Skeletal muscle tissue (tissue), 4 donors: ENCODE data around the gene SPTBN4. TPM values are rescaled to one million over a fixed set of nuclear protein-coding genes. Genes with fewer than 3 reads are reported as not detected.

Source experiments
- H3K27ac ChIP-seq: one replicate; pipeline ENCODE4 v1.7.0; 2013; ENCODE audit warnings: mild to moderate bottlenecking, low read depth, low read length, inconsistent platforms
- H3K27me3 ChIP-seq, 3 donors: one replicate each; pipeline ENCODE4 v1.7.0; 2013; ENCODE audit warnings: low read length in 3 of 3; ENCODE audit not compliant: control insufficient read depth in 3 of 3, insufficient read depth in 3 of 3
- H3K36me3 ChIP-seq, 3 donors: one replicate each; pipeline ENCODE4 v1.7.0; 2013; ENCODE audit warnings: low read length in 3 of 3; ENCODE audit not compliant: control insufficient read depth in 3 of 3, insufficient read depth in 3 of 3
- H3K4me1 ChIP-seq, 3 donors: one replicate each; pipeline ENCODE4 v1.7.0; 2013; ENCODE audit warnings: low read length in 3 of 3, mild to moderate bottlenecking in 3 of 3; ENCODE audit not compliant: control insufficient read depth in 3 of 3, insufficient read depth in 3 of 3
- H3K4me3 ChIP-seq, 3 donors: one replicate each; pipeline ENCODE4 v1.7.0; 2013; ENCODE audit warnings: low read length in 3 of 3
- H3K9ac ChIP-seq, 3 donors: one replicate each; pipeline ENCODE4 v1.7.0; 2013; ENCODE audit warnings: low read length in 3 of 3, mild to moderate bottlenecking in 3 of 3, moderate library complexity in 2 of 3, low read depth in 1 of 3
- H3K9me3 ChIP-seq, 3 donors: one replicate each; pipeline ENCODE4 v1.7.0; 2013; ENCODE audit warnings: low read length in 3 of 3; ENCODE audit not compliant: control insufficient read depth in 3 of 3
- total RNA-seq: library from RNA; depleted of rRNA; stranded (reverse); fragments of >200 nt; gene quantifications from one replicate; pipeline ENCODE4 v1.2.3, GENCODE V29; 2014
- donor health status: Osteomylitis.

Gene SPTBN4
- total RNA-seq, 1 donor from 2014 or later, result 0.52 TPM

DNA sequence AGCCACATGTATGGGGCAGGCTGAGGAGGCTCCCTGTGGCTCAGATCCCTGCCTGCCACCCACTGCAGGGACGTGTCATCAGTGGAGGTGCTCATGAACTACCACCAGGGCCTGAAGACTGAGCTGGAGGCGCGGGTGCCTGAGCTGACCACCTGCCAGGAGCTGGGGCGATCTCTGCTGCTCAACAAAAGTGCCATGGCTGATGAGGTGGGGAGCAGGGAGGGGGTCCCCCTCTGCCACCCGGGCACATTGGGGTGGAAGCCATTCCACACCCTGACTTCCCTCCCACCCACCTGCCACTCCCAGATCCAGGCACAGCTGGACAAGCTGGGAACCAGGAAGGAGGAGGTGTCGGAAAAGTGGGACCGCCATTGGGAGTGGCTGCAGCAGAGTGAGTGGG, 98.6 kb downstream of the SPTBN4 start:
- Histone ChIP-seq H3K27me3 (peaks cover 21 to 42% (median 41%) of the 10 kb centered on the region in 3 donors), H3K4me3 (no peak overlapping the region), H3K27ac (no peak overlapping the region), H3K36me3 (no peaks in the 10 kb centered on the region), H3K9me3 (no peaks in the 10 kb centered on the region), H3K9ac (no peak overlapping the region), H3K4me1 (peaks cover 6 to 8% (median 6%) of the 10 kb centered on the region in 3 donors)

GRCh38 chr19:40565910-40566495, 99.2 kb downstream of the SPTBN4 start:
- H3K9me3 ChIP-seq, result no peaks in the 10 kb centered on the region
- H3K4me3 ChIP-seq, result no peak overlapping the region
- H3K36me3 ChIP-seq, result no peaks in the 10 kb centered on the region
- H3K9ac ChIP-seq, result no peak overlapping the region
- peaks cover 21 to 41% (median 37%) of the 10 kb centered on the region in 3 donors for H3K27me3 ChIP-seq
- peaks cover 6 to 8% (median 6%) of the 10 kb centered on the region in 3 donors for H3K4me1 ChIP-seq
- no peak overlapping the region for H3K27ac ChIP-seq

GRCh38 chr19:40567040-40567749, 100.4 kb downstream of the SPTBN4 start:
- peak overlapping the region in 1 of 3 donors; percentile 50 for H3K9ac ChIP-seq
- H3K36me3 ChIP-seq, result no peaks in the 10 kb centered on the region
- peaks cover 6 to 8% (median 6%) of the 10 kb centered on the region in 3 donors for H3K4me1 ChIP-seq
- peaks cover 21 to 41% (median 34%) of the 10 kb centered on the region in 3 donors for H3K27me3 ChIP-seq
- peak overlapping the region in 1 of 3 donors; percentile 20 for H3K4me3 ChIP-seq
- no peaks in the 10 kb centered on the region for H3K9me3 ChIP-seq
- H3K27ac ChIP-seq, result no peak overlapping the region

GRCh38 chr19:40567750-40568494, 101.1 kb downstream of the SPTBN4 start:
- peak overlapping the region in 2 of 3 donors; percentile 6 to 20 for H3K4me3 ChIP-seq
- no peaks in the 10 kb centered on the region for H3K36me3 ChIP-seq
- peak overlapping the region in 1 of 3 donors; percentile 50 for H3K9ac ChIP-seq
- H3K9me3 ChIP-seq, result no peaks in the 10 kb centered on the region
- H3K4me1 ChIP-seq, result peaks cover 6 to 8% (median 6%) of the 10 kb centered on the region in 3 donors
- peaks cover 21 to 39% (median 34%) of the 10 kb centered on the region in 3 donors for H3K27me3 ChIP-seq
- no peak overlapping the region for H3K27ac ChIP-seq

DNA sequence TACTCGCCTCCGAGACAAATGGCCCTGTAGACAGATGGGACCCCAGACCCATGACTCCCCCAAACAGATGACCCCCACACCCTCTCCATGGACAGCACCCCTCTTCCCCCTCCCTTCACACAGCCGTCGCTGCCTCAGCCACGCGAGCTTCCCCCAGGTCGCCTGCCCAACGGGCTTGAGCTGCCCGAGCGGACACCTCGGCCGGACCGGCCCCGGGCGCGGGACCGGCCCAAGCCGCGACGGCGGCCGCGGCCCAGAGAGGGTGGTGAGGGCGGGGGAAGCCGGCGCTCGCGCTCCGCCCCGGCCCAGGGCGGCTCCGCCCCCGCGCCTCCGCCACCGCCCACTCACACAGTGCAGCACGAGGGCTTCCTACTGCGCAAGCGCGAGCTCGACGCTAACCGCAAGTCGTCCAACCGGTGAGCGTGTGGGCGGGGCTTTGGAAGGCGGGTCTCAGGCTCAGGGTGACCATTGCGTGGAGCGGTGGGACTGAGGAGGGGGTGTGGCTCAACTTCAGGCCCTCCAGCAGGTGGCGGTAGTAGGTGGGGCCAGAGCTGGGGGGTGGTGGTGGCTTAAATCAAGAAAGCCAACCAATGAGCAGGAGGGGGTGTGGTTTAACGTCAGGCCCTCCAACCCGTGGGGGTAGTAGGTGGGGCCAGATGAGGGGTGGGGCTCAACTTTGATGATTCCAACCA, 103.7 kb downstream of the SPTBN4 start:
- Histone ChIP-seq H3K36me3 (no peaks in the 10 kb centered on the region), H3K9me3 (no peaks in the 10 kb centered on the region), H3K4me3 (peak overlapping the region; percentile 46 to 71 (median 66)), H3K9ac (peak overlapping the region; percentile 40 to 78 (median 77)), H3K27me3 (peaks cover 17 to 28% (median 25%) of the 10 kb centered on the region in 3 donors), H3K27ac (peak overlapping the region; percentile 60), H3K4me1 (peaks cover 6 to 8% (median 6%) of the 10 kb centered on the region in 3 donors)

DNA sequence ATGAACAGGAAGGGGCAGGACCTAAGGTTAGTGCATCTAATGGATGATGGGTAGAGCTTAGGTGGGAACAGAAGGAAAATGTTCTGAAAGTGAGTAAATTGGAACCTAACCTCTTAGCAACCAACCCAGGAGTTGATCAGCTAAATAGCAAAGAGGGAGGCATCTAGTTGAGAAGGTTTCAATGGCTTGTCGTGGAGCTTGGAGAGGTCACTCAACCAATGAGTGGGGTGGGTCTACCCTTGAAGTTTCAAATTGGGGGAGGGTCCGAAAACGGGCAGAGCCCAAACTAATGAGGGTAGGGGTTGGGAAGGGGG, 104.2 kb downstream of the SPTBN4 start:
- peaks cover 12 to 23% (median 20%) of the 10 kb centered on the region in 3 donors for H3K27me3 ChIP-seq
- H3K4me3 ChIP-seq, result no peak overlapping the region
- no peak overlapping the region for H3K9ac ChIP-seq
- peaks cover 6 to 8% (median 6%) of the 10 kb centered on the region in 3 donors for H3K4me1 ChIP-seq
- H3K27ac ChIP-seq, result peak overlapping the region; percentile 60
- H3K36me3 ChIP-seq, result no peaks in the 10 kb centered on the region
- no peaks in the 10 kb centered on the region for H3K9me3 ChIP-seq

DNA sequence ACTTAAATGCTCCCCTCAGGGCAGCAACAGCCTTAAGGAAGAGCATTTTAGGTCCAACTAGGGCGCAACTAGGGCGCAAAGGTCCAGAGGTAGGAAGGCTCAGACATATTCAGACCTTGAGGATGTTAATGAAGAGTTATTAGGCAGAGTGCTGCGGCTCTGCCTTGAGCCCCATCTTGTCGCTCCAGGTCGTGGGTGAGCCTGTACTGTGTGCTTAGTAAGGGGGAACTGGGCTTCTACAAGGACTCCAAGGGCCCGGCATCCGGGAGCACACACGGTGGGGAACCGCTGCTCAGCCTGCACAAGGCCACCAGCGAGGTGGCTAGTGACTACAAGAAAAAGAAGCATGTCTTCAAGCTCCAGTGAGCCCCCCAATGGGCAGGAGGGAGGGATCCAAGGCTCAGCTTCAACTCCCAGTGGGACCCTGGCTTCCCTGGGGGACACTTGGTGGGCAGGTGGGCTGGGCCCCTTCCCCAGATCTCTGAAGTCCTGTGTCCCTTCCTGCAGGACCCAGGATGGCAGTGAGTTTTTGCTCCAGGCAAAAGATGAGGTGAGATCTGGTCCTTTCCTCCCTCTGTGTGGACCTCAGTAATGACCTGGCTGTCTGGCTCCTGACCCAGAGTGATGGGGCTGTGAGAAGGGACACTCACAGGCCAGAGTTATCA, 105.2 kb downstream of the SPTBN4 start:
- no peak overlapping the region for H3K9ac ChIP-seq
- H3K27me3 ChIP-seq, result peaks cover 8 to 14% (median 10%) of the 10 kb centered on the region in 3 donors
- H3K36me3 ChIP-seq, result no peaks in the 10 kb centered on the region
- H3K4me1 ChIP-seq, result peaks cover 6 to 8% (median 7%) of the 10 kb centered on the region in 3 donors
- no peak overlapping the region for H3K4me3 ChIP-seq
- H3K27ac ChIP-seq, result no peak overlapping the region
- H3K9me3 ChIP-seq, result no peaks in the 10 kb centered on the region

DNA sequence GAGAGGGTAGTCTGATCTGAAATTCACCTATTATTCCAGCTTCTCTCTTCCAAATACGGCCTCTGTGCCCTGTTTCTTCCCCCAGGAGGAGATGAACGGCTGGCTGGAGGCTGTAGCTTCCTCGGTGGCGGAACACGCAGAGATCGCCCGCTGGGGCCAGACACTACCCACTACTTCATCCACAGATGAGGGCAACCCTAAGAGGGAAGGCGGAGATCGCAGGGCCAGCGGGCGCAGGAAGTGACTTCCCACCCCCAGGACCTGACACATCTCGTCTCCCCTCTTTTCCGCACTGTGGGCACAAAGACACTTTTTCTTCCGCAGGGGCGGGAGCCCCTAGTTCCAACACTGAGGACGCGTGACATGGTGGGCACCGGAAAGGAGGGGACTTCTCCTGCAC, 108.5 kb downstream of the SPTBN4 start:
- no peak overlapping the region for H3K9ac ChIP-seq
- H3K27me3 ChIP-seq, result no peaks in the 10 kb centered on the region
- no peak overlapping the region for H3K27ac ChIP-seq
- H3K9me3 ChIP-seq, result no peaks in the 10 kb centered on the region
- H3K36me3 ChIP-seq, result peaks cover 1 to 3% (median 2%) of the 10 kb centered on the region in 3 donors
- no peak overlapping the region for H3K4me3 ChIP-seq
- peaks cover 9 to 10% (median 9%) of the 10 kb centered on the region in 3 donors for H3K4me1 ChIP-seq

GRCh38 chr19:40576151-40576584, 109.4 kb downstream of the SPTBN4 start:
- no peaks in the 10 kb centered on the region for H3K27me3 ChIP-seq
- peak overlapping the region; percentile 87 to 92 (median 88) for H3K4me3 ChIP-seq
- H3K4me1 ChIP-seq, result peaks cover 8 to 10% (median 9%) of the 10 kb centered on the region in 3 donors
- H3K36me3 ChIP-seq, result peaks cover 4 to 6% (median 6%) of the 10 kb centered on the region in 3 donors
- no peaks in the 10 kb centered on the region for H3K9me3 ChIP-seq
- peak overlapping the region in 1 of 3 donors; percentile 25 for H3K9ac ChIP-seq
- no peak overlapping the region for H3K27ac ChIP-seq
